HG03442 (cell line): ENCODE data around the gene ATG101.

Source experiments
- ATAC-seq: cut with Tn5 transposase; IDR thresholded peaks from one replicate; pipeline ENCODE4 v1.9.1; 2021; ENCODE audit warnings: mild to moderate bottlenecking, moderate library complexity; ENCODE audit not compliant: unreplicated experiment

The ATG101 gene

DNA sequence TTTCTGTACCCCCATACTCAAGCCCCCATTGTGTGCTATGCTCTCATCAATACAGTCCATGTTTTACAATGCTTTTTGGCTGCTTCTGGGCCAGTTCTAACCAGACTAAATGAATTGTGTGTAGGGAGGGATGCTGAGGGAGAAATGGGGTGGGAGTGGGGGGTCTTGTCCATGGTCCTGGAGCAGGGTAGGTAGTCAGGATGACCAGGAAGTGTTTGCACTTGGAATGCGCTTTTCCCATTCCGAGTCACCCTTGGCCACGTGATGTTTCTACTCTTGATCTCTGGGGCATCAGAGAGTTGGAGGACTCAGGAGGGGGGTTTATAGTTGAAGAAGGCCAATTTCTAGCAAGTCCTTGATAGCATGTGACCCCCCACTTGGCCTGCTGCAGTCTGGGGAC is 8.5 kb downstream of the ATG101 start:
- no peak for ATAC-seq

- no peak for ATAC-seq
Measured at GRCh38 chr12:52079576-52080402, 10.0 kb downstream of the ATG101 start, which contains the start of gene SMIM41. Gene SMIM41 (plus strand): TSS chr12:52079704. CDS start chr12:52079780, 76 bp downstream.

- ATAC-seq = no peak
Measured at GRCh38 chr12:52080403-52081251, 10.8 kb downstream of the ATG101 start.

DNA sequence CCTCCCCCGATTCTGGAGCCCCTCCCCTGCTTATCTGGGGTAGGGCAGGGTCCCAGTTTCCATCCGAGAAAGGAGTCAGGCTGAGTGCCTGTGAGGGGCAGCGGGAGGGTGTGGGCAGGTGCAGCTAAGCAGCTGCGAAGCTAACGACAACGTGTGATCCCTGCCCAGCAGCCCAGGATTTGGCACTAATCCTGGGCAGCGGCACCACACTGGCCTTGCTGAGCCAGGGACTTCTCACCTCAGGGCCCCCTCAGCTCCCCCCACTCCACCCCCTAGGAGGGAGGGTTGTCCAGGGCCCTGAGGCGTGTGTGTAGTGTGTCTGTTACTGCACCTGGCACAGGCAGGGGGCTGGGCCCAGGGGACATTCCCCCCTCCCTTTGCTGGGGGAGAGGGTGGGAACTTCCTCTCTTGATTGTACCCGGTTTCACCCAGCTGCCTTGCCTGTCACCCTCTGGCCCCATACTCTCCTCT is 11.5 kb downstream of the ATG101 start:
- no peak for ATAC-seq

DNA sequence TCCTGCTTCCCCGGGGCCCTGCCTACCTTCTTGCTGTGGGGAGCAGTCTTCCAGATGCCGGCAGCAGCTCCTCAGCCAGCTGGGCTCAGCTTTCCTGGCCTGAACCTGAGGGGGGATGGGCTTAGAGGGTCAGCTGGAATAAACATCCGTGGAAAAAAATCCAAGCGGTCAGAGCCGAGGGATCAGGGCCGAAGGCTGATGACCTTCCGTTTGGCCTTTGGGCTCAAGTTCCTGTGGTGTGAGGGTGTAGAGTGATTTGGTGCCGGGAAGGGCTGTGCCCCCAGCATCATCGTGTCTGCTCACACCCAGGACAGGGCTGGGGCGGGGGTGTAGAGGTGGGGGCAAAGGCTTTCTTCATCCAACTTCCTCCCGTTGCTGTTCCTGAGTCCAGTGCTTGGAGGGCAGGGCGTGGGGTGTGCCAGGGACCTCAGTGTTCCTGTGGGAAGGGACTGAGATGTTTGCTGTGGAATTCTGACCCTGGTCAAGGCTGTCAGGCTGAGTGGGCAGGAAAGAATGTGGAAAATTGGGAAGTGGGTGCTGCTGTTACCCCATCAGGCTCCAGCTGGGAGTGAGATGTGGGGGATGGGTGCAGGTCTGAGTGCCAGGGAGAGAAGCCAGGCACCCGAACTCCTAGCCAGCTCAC is 12.4 kb downstream of the ATG101 start:
- no peak for ATAC-seq

DNA sequence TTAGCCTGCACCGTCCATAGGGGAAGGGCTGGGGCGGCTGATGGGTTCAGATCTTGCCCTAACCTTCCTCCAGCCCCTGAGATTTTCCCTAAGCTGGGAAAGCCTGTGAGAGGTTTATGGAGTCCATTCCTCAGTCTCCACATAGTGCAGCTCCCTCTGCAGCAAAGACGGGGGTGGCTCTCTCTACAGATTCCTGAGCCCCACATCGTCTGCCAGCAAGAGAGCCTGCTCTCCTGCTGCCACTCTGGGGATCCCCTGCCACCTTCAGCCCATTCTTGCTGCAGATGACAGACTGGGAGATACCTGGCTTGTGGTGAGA is 12.8 kb downstream of the ATG101 start:
- no peak for ATAC-seq

GRCh38 chr12:52082988-52083637 is 13.3 kb downstream of the ATG101 start:
- ATAC-seq = no peak

DNA sequence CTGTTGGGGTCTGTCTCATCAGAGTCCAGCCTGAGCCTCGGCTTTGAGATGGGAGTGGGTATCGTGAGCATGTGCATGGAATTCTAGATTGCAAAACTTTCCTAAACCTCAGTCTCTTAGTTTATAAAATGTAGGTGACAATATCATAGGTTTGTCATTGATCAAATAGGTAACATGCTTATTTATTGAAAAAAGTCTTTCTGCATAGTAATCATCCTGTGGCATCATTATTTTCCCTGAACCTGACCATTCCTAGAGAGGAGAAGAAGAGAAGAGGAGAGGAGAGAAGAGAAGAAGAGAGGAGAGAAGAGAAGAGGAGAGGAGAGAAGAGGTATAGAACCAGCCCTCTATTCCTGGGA is 13.8 kb downstream of the ATG101 start:
- no peak for ATAC-seq

GRCh38 chr12:52084491-52085231 is 14.9 kb downstream of the ATG101 start:
- ATAC-seq = no peak

DNA sequence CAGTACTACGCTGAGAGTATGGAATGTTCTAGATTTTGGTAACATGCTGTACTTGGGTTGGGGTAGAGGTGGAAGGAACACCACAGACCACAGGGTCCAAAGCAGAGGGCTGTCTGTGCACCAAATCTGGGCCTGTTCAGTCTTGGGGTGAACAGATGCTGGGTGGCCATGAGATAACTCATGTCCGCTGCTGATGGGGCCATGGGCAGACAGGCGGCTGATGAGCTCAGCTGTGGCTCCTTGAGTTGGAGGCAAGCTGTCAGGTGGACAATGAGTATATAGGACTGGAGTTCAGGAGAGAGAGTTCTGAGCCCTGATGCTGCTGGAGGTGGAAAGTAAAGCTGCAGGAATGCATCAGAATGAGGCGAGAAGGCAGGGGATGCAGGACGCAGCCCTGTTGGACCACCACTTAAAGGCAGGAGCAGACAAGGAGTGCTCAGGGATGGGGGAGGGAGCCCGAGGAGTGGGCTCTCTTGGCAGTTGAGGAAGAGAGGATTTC is 16.0 kb downstream of the ATG101 start:
- no peak for ATAC-seq

GRCh38 chr12:52086366-52086765 is 16.6 kb downstream of the ATG101 start:
- no peak for ATAC-seq

DNA sequence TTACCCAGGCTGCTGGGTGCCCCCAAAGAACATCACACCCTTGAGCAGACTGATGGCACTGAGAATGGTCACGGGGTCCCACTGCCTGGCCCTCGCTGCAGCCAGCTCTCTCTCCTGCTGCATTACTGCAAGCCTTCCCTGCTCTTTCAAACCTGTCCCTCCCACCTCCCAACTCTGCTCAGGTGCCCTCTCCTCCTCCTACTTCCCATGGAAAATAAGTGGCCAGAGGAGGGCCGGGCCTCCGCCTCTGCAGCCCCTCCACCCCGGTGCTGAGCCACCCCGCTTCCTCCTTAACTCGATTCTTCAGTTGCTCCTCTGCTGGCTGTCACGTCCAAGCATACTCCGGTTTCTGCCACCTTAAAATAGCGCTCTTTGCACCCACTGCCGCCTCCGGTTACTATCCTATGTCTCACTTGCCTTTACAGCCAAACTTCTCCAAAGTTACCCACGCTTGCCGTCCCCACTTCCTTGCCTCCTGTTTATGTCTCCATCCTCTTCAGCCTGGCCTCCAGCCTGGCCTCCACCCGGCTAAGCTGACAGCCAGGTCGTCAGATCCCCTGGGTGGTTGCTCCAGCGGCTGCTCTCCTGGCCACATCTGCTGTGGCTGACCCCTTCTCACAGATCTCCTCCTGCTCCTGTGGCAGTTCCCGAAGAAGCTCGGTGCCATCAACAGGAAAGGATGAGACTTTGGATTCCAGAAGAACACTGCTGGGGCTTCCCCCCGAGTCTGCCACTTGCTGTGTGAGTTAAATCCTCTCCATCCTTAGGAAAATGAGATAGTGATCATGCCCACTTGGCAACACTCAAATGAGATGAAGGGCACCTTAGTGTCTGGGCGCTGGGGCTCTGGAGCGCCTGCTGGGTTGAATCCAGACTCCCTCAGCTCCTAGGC is 17.4 kb downstream of the ATG101 start:
- no peak for ATAC-seq

DNA sequence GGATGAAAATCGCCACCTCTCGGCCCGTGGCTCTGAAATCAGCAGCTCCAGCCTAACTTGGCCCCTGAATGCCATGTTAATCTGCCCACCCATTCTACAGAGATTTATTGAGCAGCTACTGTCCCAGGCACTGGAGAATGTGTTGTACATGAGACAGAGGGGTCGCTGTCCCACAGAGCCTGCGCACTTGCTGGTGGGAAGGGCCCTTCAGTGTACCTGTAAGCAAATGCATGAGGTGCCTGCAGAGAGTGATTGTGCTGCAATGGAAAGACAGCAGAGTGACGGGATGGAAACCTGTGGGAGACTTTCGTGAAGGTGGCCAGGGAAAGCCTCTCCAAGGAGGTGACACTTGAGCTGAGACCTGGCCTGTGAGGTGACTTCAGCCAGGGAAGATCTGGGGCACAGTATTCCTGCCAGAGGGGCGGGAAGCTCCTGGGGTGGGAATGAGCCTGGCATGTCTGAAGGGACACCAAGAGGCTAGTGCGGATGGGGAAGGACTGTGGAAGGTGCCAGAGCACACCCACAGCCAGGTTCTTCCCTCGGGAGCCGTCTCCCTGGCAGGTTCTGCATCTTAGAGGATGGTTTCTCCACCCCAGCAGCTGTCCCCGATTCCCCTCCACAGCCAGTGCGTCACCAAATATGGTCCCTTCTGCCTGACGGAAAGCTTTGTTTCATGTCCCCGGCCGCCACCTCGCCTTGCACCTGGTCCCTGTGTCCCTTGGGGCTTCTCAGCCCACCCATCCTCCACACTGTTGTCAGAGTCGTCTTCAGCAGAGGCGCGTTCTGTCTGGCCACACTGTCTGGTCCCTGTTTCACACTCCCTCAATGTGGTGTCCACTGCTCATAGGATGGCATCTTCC is 18.4 kb downstream of the ATG101 start:
- no peak for ATAC-seq

GRCh38 chr12:52089491-52089890 is 19.7 kb downstream of the ATG101 start:
- ATAC-seq = no peak

- ATAC-seq = no peak
Measured at GRCh38 chr12:52090291-52090690, 20.5 kb downstream of the ATG101 start.

DNA sequence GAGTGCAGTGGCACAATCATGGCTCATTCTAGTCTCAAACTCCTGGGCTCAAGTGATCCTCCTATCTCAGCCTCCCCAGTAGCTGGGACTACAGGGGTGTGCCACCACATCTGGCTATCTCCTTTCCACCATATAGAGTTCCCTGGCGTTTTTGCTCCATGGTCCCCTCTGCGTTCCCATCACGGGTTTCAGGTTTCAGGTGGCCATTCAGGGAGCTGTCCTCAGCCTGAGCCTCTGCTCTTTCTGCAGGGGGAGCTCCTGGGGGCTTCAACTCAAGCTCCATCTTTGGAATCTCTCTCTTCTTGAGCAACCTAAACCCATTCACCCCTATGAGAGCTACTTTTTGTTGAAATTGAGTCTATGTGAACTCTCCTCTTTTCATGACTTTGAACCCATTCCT is 21.3 kb downstream of the ATG101 start:
- no peak for ATAC-seq

- ATAC-seq = no peak
Measured at GRCh38 chr12:52091869-52092268, 22.1 kb downstream of the ATG101 start.

- no peak for ATAC-seq
Measured at GRCh38 chr12:52093346-52093745, 23.6 kb downstream of the ATG101 start.
